Measurements from ENCODE around the gene MORF4L1. TPM values are rescaled to one million over a fixed set of nuclear protein-coding genes. Genes with fewer than 3 reads are reported as not detected.

Gene MORF4L1
- total and polyA plus RNA-seq, 2 experiments from 2014 or later, result 520 to 571 TPM

GRCh38 chr15:78895471-78895870, 22.8 kb downstream of the MORF4L1 start:
- Mint-ChIP-seq H3K27ac (no peak overlapping the region), H3K4me3 (no peak overlapping the region), H3K9me3 (no peaks in the 10 kb centered on the region), H3K27me3 (ENCODE audit: insufficient read depth, low read depth, poor library complexity) (peaks cover 4% of the 10 kb centered on the region), H3K4me1 (no peaks in the 10 kb centered on the region; the same call in 2 of the 3 replicates), H3K36me3 (ENCODE audit: low read depth) (peaks cover 98% of the 10 kb centered on the region)
- no peak overlapping the region for H2AFZ ChIP-seq
- ATAC-seq (no peak), DNase-seq (ENCODE audit: low spot score) (no peak)
- no peak overlapping the region for H3K4me3 ChIP-seq
- no peaks in the 10 kb centered on the region for H3K9me2 ChIP-seq (ENCODE audit: insufficient read depth)
- no peaks in the 10 kb centered on the region for H3K4me1 ChIP-seq (ENCODE audit: insufficient read depth)
- TF ChIP-seq ZNF331 (CRISPR knock-in tag; IDR thresholded peaks at IDR 0.05; ENCODE audit: low read depth) (no peak), REST (IDR thresholded peaks at IDR 0.05; ENCODE audit: unreplicated experiment) (no peak), JUNB (IDR thresholded peaks at IDR 0.05; ENCODE audit: unreplicated experiment) (no peak), EZH2 (IDR thresholded peaks at IDR 0.05; ENCODE audit: low read depth, unreplicated experiment) (no peak), ZNF462 (CRISPR knock-in tag; IDR thresholded peaks at IDR 0.05) (no peak), NANOG (IDR thresholded peaks at IDR 0.05; ENCODE audit: borderline replicate concordance) (no peak), EZH2phosphoT487 (IDR thresholded peaks at IDR 0.05; ENCODE audit: unreplicated experiment) (no peak), ZNF114 (CRISPR knock-in tag; IDR thresholded peaks at IDR 0.05) (no peak), ETS1 (IDR thresholded peaks at IDR 0.05) (no peak), CREB1 (CRISPR knock-in tag; IDR thresholded peaks at IDR 0.05; ENCODE audit: low read depth) (no peak), POLR2AphosphoS5 (IDR thresholded peaks at IDR 0.05; ENCODE audit: low read depth) (no peak), CTCF (conservative IDR thresholded peaks at IDR 0.05; ENCODE audit: low read depth in 2 of 2) (no peak), STAT1 (IDR thresholded peaks at IDR 0.05; ENCODE audit: unreplicated experiment) (no peak)
- H3K27ac ChIP-seq (ENCODE audit: low read depth), result no peak overlapping the region
- H3K4me2 ChIP-seq, result no peak overlapping the region
- peaks cover 93% of the 10 kb centered on the region for H3K36me3 ChIP-seq (ENCODE audit: insufficient read depth)
- H3K79me2 ChIP-seq (replicated peaks; ENCODE audit: insufficient read depth), result peaks cover 98% of the 10 kb centered on the region
- H4K20me1 ChIP-seq (replicated peaks; ENCODE audit: insufficient read depth), result peaks cover 57% of the 10 kb centered on the region
- H3K27me3 ChIP-seq (ENCODE audit: insufficient read depth), result no peaks in the 10 kb centered on the region
- peaks cover 11% of the 10 kb centered on the region for H3F3A ChIP-seq (replicated peaks; ENCODE audit: low read depth)

Measured in GM23338 (cell line).